Inflammatory macrophage treated with lipopolysaccharide for 1 hour (primary cell): ENCODE data around the gene SS18.
"Not testable (repeated sequence)": the region's sequence is repeated elsewhere in the genome, so short reads cannot be mapped to it uniquely, and the experiment has no call there.

Experiments
- DNase-seq, 2 donors: peaks; one replicate each; pipeline ENCODE4 v3.0.0-alpha.2; 2020 to 2022

Gene SS18

GRCh38 chr18:26090130-26091046 lies at the start of gene SS18:
TSS of gene SS18 (minus strand) at chr18:26090613. CDS start at chr18:26090569, 44 bp downstream.
- DNase-seq = peak; percentile 89 to 93

GRCh38 chr18:26135548-26135947 lies 45.1 kb upstream of the SS18 start:
- DNase-seq = no peak

GRCh38 chr18:26134107-26134506 lies 43.7 kb upstream of the SS18 start:
- DNase-seq = no peak

- DNase-seq = peak in 1 of 2 donors; percentile 3
These were observed 43.2 kb upstream of the SS18 start, which contains the start of gene PSMA8 for GRCh38 chr18:26133652-26134051. TSS of gene PSMA8 (plus strand) at chr18:26133869. CDS start at chr18:26133966, 97 bp downstream.

GRCh38 chr18:26128192-26128591 lies 37.8 kb upstream of the SS18 start:
- not testable (repeated sequence) for DNase-seq

GRCh38 chr18:26127786-26128185 lies 37.4 kb upstream of the SS18 start:
- no peak for DNase-seq

GRCh38 chr18:26121994-26122393 lies 31.6 kb upstream of the SS18 start:
- DNase-seq = not testable (repeated sequence)

GRCh38 chr18:26121476-26121875 lies 31.1 kb upstream of the SS18 start:
- DNase-seq = no peak

GRCh38 chr18:26119246-26119645 lies 28.8 kb upstream of the SS18 start:
- DNase-seq = no peak

- DNase-seq = no peak
These were observed 13.6 kb upstream of the SS18 start for GRCh38 chr18:26104035-26104434.

GRCh38 chr18:26103579-26103978 lies 13.2 kb upstream of the SS18 start:
- DNase-seq = no peak

GRCh38 chr18:26097563-26097962 lies 7.2 kb upstream of the SS18 start:
- DNase-seq = no peak

GRCh38 chr18:26096852-26097251 lies 6.4 kb upstream of the SS18 start:
- DNase-seq = no peak

- no peak for DNase-seq
These were observed 726 bp upstream of the SS18 start for GRCh38 chr18:26091047-26091630.

GRCh38 chr18:26089293-26090129 lies 902 bp downstream of the SS18 start:
- peak; percentile 19 to 23 for DNase-seq

- DNase-seq = peak; percentile 9 to 10
These were observed 1.9 kb downstream of the SS18 start for GRCh38 chr18:26088487-26088886.

GRCh38 chr18:26086959-26087358 lies 3.5 kb downstream of the SS18 start:
- DNase-seq = no peak

- DNase-seq = no peak
These were observed 5.4 kb downstream of the SS18 start for GRCh38 chr18:26085056-26085455.

GRCh38 chr18:26083099-26083498 lies 7.3 kb downstream of the SS18 start:
- no peak for DNase-seq

GRCh38 chr18:26082475-26082874 lies 7.9 kb downstream of the SS18 start:
- no peak for DNase-seq

- no peak for DNase-seq
These were observed 16.2 kb downstream of the SS18 start for GRCh38 chr18:26074246-26074645.

- DNase-seq = no peak
These were observed 16.7 kb downstream of the SS18 start for GRCh38 chr18:26073758-26074157.

- DNase-seq = no peak
These were observed 18.7 kb downstream of the SS18 start for GRCh38 chr18:26071725-26072124.
